C4-2B (cell line): Measurements from ENCODE around the gene MRPS30.

Source experiments
- CTCF ChIP-seq: fragments of 450-650 bp; conservative IDR thresholded peaks from 2 replicates; pipeline ENCODE4 v1.5.1; 2017; ENCODE audit warnings: mild to moderate bottlenecking
- ZFX ChIP-seq: fragments of 450-650 bp; IDR thresholded peaks from 2 replicates; pipeline ENCODE4 v1.6.1; 2017

- TF ChIP-seq CTCF (no peak), ZFX (no peak)
These were observed 24.5 kb downstream of the MRPS30 start for GRCh38 chr5:44833249-44833648.
